Activated B cell treated with CpG ODN at 0.5 μM for 24 hours (primary cell): Measurements from ENCODE around the gene MAP3K10. TPM values are rescaled to one million over a fixed set of nuclear protein-coding genes. Genes with fewer than 3 reads are reported as not detected.

Experiments
- ATAC-seq: fragments of 200-7000 bp; cut with Tn5 transposase; one replicate; pipeline ENCODE4 v1.10.0; 2021; ENCODE audit warnings: low read depth, mild to moderate bottlenecking, moderate library complexity
- CTCF ChIA-PET: fragments of 350-600 bp; sonication (Branson Sonifier 250); formaldehyde crosslinking; loops from one replicate; lab custom pipeline; 2021; ENCODE audit warnings: antibody characterized with exemption; lab: Charles Lee
- POLR2A ChIA-PET: fragments of 350-600 bp; sonication (Branson Sonifier 250); formaldehyde crosslinking; loops from one replicate; lab custom pipeline; 2021; ENCODE audit warnings: antibody characterized with exemption; lab: Charles Lee
- DNase-seq: peaks from one replicate; pipeline ENCODE4 v3.0.0; 2022
- H3K27ac Mint-ChIP-seq: one replicate; pipeline ENCODE4 v1.8.0; 2020; ENCODE audit warnings: mixed read lengths
- H3K27me3 Mint-ChIP-seq: one replicate; pipeline ENCODE4 v1.8.0; 2021; ENCODE audit warnings: mixed read lengths
- H3K36me3 Mint-ChIP-seq: one replicate; pipeline ENCODE4 v1.8.0; 2021; ENCODE audit warnings: low read depth, mixed read lengths
- H3K4me1 Mint-ChIP-seq: one replicate; pipeline ENCODE4 v1.8.0; 2021; ENCODE audit warnings: mixed read lengths
- H3K4me3 Mint-ChIP-seq: one replicate; pipeline ENCODE4 v1.8.0; 2020; ENCODE audit warnings: mild to moderate bottlenecking, mixed read lengths
- H3K9me3 Mint-ChIP-seq: one replicate; pipeline ENCODE4 v1.8.0; 2020; ENCODE audit warnings: mixed read lengths
- intact Hi-C: fragments of 100-400 bp; cut with micrococcal nuclease; formaldehyde crosslinking; loops from one replicate; pipeline ENCODE4 v1.15.1; 2024
- total RNA-seq: library from RNA; stranded (reverse); gene quantifications from 2 replicates; pipeline ENCODE4 v1.2.3, GENCODE V29; 2022
- TF ChIP-seq, protein P1 (sequence below): fragments of 200-600 bp; IDR thresholded peaks from one replicate; pipeline ENCODE4 v1.8.0; 2022; ENCODE audit warnings: antibody characterized with exemption, mild to moderate bottlenecking

Gene MAP3K10
- total RNA-seq, 1 donor from 2014 or later, result 20.5 TPM

DNA sequence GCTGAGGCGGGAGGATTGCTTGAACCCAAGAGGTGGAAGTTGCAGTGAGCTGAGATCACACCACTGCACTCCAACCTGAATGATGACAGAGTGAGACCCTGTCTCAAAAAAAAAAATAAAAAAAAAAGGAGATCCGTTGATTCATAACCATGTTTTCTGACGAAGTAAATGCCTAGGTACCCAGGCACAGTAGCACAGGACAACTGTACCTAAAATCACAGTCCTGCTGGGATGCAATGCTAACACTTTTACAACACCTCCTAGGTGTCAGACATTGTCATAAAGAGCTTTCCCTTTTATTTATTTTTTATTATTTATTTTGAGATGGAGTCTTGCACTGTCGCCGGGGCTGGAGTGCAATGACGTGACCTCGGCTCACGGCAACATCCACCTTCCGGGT lies 29.4 kb downstream of the MAP3K10 start:
- no peak for ATAC-seq
- TF ChIP-seq, protein P1, sequence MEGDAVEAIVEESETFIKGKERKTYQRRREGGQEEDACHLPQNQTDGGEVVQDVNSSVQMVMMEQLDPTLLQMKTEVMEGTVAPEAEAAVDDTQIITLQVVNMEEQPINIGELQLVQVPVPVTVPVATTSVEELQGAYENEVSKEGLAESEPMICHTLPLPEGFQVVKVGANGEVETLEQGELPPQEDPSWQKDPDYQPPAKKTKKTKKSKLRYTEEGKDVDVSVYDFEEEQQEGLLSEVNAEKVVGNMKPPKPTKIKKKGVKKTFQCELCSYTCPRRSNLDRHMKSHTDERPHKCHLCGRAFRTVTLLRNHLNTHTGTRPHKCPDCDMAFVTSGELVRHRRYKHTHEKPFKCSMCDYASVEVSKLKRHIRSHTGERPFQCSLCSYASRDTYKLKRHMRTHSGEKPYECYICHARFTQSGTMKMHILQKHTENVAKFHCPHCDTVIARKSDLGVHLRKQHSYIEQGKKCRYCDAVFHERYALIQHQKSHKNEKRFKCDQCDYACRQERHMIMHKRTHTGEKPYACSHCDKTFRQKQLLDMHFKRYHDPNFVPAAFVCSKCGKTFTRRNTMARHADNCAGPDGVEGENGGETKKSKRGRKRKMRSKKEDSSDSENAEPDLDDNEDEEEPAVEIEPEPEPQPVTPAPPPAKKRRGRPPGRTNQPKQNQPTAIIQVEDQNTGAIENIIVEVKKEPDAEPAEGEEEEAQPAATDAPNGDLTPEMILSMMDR, result no peak
- peaks cover 53% of the 10 kb centered on the region for H3K27me3 Mint-ChIP-seq
- H3K4me1 Mint-ChIP-seq, result peaks cover 16% of the 10 kb centered on the region
- POLR2A ChIA-PET, result interaction anchor here (0.7 kb wide), 1 partner anchor 18 kb away, joined by 3 read pairs; no protein-coding TSS in a partner anchor
- H3K27ac Mint-ChIP-seq, result no peak overlapping the region
- CTCF ChIA-PET, result interaction anchor here (1.0 to 4.6 kb wide), 3 partner anchors 53 to 429 kb away, joined by 3 to 29 read pairs (median 3); no protein-coding TSS in a partner anchor
- peaks cover 3% of the 10 kb centered on the region for H3K9me3 Mint-ChIP-seq
- H3K36me3 Mint-ChIP-seq, result no peaks in the 10 kb centered on the region
- H3K4me3 Mint-ChIP-seq, result no peak overlapping the region
- intact Hi-C loops, result no loop called here
- no peak for DNase-seq

DNA sequence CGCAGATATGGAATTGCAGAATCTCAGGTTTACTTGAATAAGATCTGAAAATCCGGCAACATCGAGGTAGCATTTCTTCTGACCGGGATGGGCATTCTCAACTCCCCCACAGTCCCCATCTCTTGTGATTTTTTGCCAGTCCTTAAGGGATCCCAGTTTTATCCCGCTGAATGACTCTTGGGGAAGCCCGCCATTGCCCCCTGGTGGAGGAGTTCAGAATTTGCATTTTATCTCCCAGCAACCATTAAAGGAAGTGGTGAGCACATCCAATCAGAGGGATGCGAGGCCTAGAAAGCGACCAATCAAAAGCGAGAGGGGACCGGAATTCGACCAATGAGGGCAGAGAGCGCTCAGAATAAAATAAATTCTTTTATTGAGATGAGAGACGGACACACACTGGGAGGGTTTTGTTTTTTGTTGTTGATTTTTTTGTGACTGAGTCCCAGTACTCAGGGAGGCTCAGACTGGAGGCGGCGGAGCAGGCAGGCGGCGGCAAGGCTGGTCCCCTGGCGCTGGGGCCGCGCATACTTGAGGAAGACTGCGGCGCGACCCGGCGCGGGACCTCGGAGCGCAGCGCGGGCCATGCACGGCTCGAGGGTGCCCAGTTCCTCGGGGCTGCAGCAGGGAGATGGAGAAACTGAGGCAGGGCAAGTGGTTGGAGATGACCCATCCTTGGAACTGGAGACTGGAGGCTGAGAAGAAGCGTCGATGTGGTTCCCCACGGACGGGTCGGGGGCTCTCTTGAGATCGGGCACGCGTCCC lies 30.8 kb downstream of the MAP3K10 start:
- H3K9me3 Mint-ChIP-seq, result peaks cover 3% of the 10 kb centered on the region
- no peak overlapping the region for H3K4me3 Mint-ChIP-seq
- TF ChIP-seq, protein P1, result no peak
- H3K4me1 Mint-ChIP-seq, result peaks cover 22% of the 10 kb centered on the region
- ATAC-seq, result peak; percentile 93
- POLR2A ChIA-PET, result no interaction called here
- peak; percentile 50 for DNase-seq
- no peaks in the 10 kb centered on the region for H3K36me3 Mint-ChIP-seq
- CTCF ChIA-PET, result interaction anchor here (1.0 to 4.6 kb wide), 2 partner anchors 81 kb away, joined by 3 to 29 read pairs; no protein-coding TSS in a partner anchor
- H3K27me3 Mint-ChIP-seq, result peaks cover 49% of the 10 kb centered on the region
- intact Hi-C loops, result loop anchor here (1.0 kb wide), 1 partner anchor 83 kb away; no protein-coding TSS in a partner anchor
- peak overlapping the region; percentile 56 for H3K27ac Mint-ChIP-seq

DNA sequence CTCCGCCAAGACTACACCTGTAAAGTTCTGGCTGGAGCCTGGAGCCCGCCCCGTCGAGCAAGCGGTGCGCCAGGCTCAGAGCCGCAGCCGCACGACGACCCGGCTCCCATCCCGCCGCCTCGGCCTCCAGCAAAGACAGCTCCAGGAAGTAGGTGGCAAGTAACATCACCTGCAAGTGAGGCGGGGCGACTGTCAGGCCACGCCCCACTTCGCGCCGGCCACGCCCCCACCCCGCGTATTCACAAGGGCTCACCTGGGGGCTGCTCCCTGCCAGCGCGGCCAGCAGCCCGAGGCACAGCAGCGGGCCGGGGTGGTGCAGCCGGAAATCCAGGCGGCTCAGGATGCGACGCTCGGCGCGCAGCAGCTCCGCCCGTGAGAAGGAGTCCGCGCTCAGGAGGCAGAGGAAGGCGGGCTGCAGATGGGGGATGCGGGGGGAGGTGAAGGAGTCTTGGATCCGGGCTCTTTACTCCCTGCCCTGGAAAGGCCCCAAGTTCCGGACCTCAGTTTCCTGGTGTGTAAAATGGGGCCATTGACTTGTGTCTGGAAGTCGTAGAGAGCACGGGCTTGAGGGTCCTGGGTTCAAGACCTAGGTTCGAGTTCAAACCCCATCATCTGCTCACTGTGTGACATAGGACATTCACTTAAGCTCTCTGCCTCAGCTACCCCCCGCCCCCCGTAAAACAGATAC lies 32.1 kb downstream of the MAP3K10 start:
- Mint-ChIP-seq H3K4me1 (peaks cover 22% of the 10 kb centered on the region), H3K27ac (no peak overlapping the region), H3K36me3 (no peaks in the 10 kb centered on the region), H3K27me3 (peaks cover 47% of the 10 kb centered on the region), H3K9me3 (peaks cover 3% of the 10 kb centered on the region), H3K4me3 (no peak overlapping the region)
- no peak for DNase-seq
- ChIA-PET POLR2A (no interaction called here), CTCF (interaction anchor here (1.0 kb wide), 1 partner anchor 82 kb away, joined by 3 read pairs; no protein-coding TSS in a partner anchor)
- TF ChIP-seq, protein P1, result no peak
- ATAC-seq, result no peak
- intact Hi-C loops, result no loop called here

DNA sequence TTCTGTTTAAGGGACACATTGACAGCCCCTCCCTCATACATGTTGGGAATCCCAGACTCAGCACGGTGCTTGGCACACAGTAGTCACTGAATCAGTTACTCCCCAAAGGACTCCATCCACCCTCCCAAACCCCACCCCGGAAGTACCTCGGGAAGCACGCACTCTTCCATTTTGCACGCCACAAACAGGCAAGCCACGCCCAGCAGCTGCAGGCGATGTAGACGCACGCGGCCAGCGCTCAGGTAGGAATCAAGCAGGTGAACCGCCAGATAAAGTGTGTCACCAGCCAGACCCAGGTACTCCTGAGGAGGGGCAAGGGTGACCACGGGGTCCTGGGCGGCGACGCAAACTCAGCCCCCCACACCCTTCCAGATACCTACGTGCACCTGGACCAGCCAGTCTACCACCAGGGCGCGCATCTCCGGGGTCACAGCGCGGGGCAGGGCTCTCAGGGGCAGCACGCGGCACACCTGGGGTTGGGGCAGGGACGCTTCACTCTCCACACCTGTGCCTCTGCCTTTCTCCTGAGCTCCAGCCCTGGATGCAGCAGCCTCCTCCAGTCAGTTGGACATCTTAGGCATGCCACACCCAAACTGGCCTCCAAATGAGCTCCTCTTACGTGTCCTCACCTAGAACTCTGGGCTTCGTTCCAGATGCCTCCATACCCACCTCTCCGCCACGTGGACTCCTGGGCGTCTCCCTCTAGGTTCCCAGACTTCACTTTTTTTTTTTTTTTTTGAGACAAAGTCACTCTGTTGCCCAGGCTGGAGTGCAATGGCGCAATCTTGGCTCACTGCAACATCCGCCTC lies 33.3 kb downstream of the MAP3K10 start:
- Mint-ChIP-seq H3K27me3 (peaks cover 36% of the 10 kb centered on the region), H3K27ac (no peak overlapping the region), H3K4me1 (peaks cover 18% of the 10 kb centered on the region), H3K9me3 (peaks cover 3% of the 10 kb centered on the region), H3K4me3 (no peak overlapping the region), H3K36me3 (no peaks in the 10 kb centered on the region)
- DNase-seq, result no peak
- no peak for ATAC-seq
- ChIA-PET CTCF (interaction anchor here (0.6 kb wide), 1 partner anchor 1102 kb away, joined by 3 read pairs; no protein-coding TSS in a partner anchor), POLR2A (interaction anchor here (0.7 kb wide), 1 partner anchor 44 kb away, joined by 4 read pairs; no protein-coding TSS in a partner anchor)
- intact Hi-C loops, result no loop called here
- TF ChIP-seq, protein P1, result no peak
